Ovary (tissue), 9 donors: Measurements from ENCODE around the gene RUFY3. TPM values are rescaled to one million over a fixed set of nuclear protein-coding genes. Genes with fewer than 3 reads are reported as not detected.

Source experiments
- DNase-seq, 5 donors: peaks; one replicate each; pipeline ENCODE4 v3.0.0-alpha.2; 2019 to 2020
- H3K27ac ChIP-seq, 2 donors: fragments of 200-600 bp; one replicate each; pipeline versions ENCODE4 v1.5.1 to v1.8.0; 2019 to 2022
- H3K27me3 ChIP-seq: fragments of 200-600 bp; one replicate; pipeline ENCODE4 v1.8.0; 2022
- H3K36me3 ChIP-seq: fragments of 200-600 bp; sonication (generic); one replicate; pipeline ENCODE4 v1.5.1; 2019
- H3K4me1 ChIP-seq: one replicate; pipeline ENCODE4 v1.8.1; 2013; ENCODE audit warnings: mild to moderate bottlenecking, moderate library complexity; ENCODE audit not compliant: insufficient read depth
- H3K4me3 ChIP-seq: fragments of 200-600 bp; sonication (generic); one replicate; pipeline ENCODE4 v1.5.1; 2017
- H3K9me3 ChIP-seq, 2 donors: fragments of 200-600 bp in 1 of 2; sonication (generic) in 1 of 2; one replicate each; pipeline versions ENCODE4 v1.5.1 to v1.8.1; 2013 to 2019; ENCODE audit warnings: mild to moderate bottlenecking in 1 of 2, moderate library complexity in 1 of 2
- EP300 ChIP-seq: sonication (generic); formaldehyde crosslinking; IDR thresholded peaks from one replicate; pipeline ENCODE4 v1.6.1; 2017; ENCODE audit warnings: antibody characterized with exemption
- POLR2A ChIP-seq: fragments of 450-650 bp; IDR thresholded peaks from one replicate; pipeline ENCODE4 v1.6.1; 2017; ENCODE audit warnings: antibody characterized with exemption, mild to moderate bottlenecking, moderate library complexity
- WGBS, 3 donors: extraction: QIAGEN DNeasy Blood & Tissue Kit in 1 of 3; methylation state at CpG; one replicate each; pipeline versions ENCODE4 v1.1.5 to v1.1.7; 2013 to 2017; 5-methylcytosine and 5-hydroxymethylcytosine counted together
- intact Hi-C, 4 donors: fragments of 100-400 bp; cut with DNase I; formaldehyde crosslinking; loops; one replicate each; pipeline versions ENCODE4 v1.11.0 to v1.15.1; 2022 to 2023
- polyA plus RNA-seq, 2 donors: library from polyadenylated mRNA; stranded (reverse); fragments of 200-250 nt in 1 of 2; fragments of 350-450 nt in 1 of 2; fragmentation: Illumina TruSeq in 1 of 2; extraction: RNeasy Lipid Tissue Mini Kit (QIAGEN cat#74804) in 1 of 2; gene quantifications; one replicate each; pipeline ENCODE4 v1.2.3, GENCODE V29; 2013 to 2014
- total RNA-seq, 7 donors: library from RNA; depleted of rRNA in 2 of 7; stranded (reverse); fragments of >200 nt in 2 of 7; fragmentation: NEBNext Ultra II Directional in 3 of 7; extraction: Animal tissue kit (Norgen Biotek cat#: 25700) in 3 of 7; gene quantifications; one replicate each; pipeline versions ENCODE4 v1.1.0 to v1.2.4, GENCODE V29; 2016 to 2023
- TF ChIP-seq, protein P1 (sequence below), 3 donors: fragments of 450-650 bp in 2 of 3; fragments of 200-600 bp in 1 of 3; IDR thresholded peaks; one replicate each; pipeline versions ENCODE4 v1.5.1 to v1.8.0; 2016 to 2022; ENCODE audit warnings: antibody characterized with exemption in 3 of 3, mild to moderate bottlenecking in 1 of 3
- donor health status: DM: no; HTN: no; CAD: no; lungs with moderate emphysema.
- donor health status: DM: no; HTN: no; CAD: no.
- donor health status: Bipolar disorder and iron deficiency.
- donor health status: DM: yes; HTN: yes; CAD: no.
- donor health status: DM: no; HTN: no; CAD: no.
- donor health status: DM: yes; HTN: yes; CAD: no.

The RUFY3 gene
- total and polyA plus RNA-seq, 9 donors, result 35.2 to 84.0 (median 63.3) TPM

DNA sequence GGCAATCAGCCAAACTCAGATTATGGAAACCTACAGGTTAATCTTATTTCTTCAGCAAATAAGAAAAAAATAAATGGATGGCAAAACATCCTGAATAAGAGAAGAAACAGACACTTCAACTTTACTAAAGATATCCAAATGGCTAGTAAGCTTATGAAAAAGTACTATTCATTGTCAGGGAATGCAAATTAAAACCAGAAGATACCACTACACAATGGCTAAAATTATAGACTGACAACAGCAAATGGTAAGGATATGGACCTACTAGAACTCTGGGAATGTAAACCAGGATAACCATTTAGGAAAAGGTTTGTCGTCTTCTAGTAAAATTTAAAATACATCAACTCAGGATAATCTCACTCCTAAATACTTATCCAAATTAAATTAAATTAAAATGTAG is 93.6 kb downstream of the RUFY3 start:
- DNase-seq, result no peak
- TF ChIP-seq, protein P1, sequence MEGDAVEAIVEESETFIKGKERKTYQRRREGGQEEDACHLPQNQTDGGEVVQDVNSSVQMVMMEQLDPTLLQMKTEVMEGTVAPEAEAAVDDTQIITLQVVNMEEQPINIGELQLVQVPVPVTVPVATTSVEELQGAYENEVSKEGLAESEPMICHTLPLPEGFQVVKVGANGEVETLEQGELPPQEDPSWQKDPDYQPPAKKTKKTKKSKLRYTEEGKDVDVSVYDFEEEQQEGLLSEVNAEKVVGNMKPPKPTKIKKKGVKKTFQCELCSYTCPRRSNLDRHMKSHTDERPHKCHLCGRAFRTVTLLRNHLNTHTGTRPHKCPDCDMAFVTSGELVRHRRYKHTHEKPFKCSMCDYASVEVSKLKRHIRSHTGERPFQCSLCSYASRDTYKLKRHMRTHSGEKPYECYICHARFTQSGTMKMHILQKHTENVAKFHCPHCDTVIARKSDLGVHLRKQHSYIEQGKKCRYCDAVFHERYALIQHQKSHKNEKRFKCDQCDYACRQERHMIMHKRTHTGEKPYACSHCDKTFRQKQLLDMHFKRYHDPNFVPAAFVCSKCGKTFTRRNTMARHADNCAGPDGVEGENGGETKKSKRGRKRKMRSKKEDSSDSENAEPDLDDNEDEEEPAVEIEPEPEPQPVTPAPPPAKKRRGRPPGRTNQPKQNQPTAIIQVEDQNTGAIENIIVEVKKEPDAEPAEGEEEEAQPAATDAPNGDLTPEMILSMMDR (IDR thresholded peaks at IDR 0.05), result no peak
- no peak for TF ChIP-seq EP300
- TF ChIP-seq POLR2A, result no peak
- WGBS, 3 donors, result 81 to 90% (median 82%) methylated on average over 1 of the region's 1 CpG
- intact Hi-C loops, result no loop called here
- H3K27me3 ChIP-seq, result no peaks in the 10 kb centered on the region
- no peaks in the 10 kb centered on the region for H3K36me3 ChIP-seq
- H3K4me3 ChIP-seq, result no peak overlapping the region
- H3K27ac ChIP-seq, result no peak overlapping the region
- H3K4me1 ChIP-seq, result no peaks in the 10 kb centered on the region
- no peaks in the 10 kb centered on the region for H3K9me3 ChIP-seq

DNA sequence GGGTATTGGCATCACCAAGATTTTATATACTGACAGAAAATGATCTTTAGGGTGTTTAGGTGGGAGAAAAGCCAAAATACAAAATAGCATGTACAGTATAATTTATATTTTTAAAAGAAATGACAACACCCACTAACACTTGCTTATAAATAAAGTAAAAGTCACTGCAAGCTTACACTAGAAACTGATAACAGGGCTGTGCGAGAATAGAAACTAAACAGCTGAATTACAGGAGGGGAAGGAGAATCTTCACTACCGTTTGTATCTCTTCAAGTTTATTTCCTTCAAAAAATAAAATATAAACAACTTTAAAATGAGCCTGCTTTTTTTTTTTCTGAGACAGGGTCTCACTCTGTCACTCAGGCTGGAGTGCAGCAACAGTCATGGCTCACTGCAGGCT is 95.1 kb downstream of the RUFY3 start:
- no peaks in the 10 kb centered on the region for H3K4me1 ChIP-seq
- no peaks in the 10 kb centered on the region for H3K9me3 ChIP-seq
- no peak for DNase-seq
- H3K4me3 ChIP-seq, result no peak overlapping the region
- intact Hi-C loops, result no loop called here
- 19 to 36% (median 27%) methylated on average over 2 of the region's 2 CpGs for WGBS, 3 donors
- no peaks in the 10 kb centered on the region for H3K27me3 ChIP-seq
- H3K36me3 ChIP-seq, result no peaks in the 10 kb centered on the region
- no peak overlapping the region for H3K27ac ChIP-seq
- TF ChIP-seq POLR2A, result no peak
- TF ChIP-seq, protein P1 (IDR thresholded peaks at IDR 0.05), result no peak
- TF ChIP-seq EP300, result no peak

DNA sequence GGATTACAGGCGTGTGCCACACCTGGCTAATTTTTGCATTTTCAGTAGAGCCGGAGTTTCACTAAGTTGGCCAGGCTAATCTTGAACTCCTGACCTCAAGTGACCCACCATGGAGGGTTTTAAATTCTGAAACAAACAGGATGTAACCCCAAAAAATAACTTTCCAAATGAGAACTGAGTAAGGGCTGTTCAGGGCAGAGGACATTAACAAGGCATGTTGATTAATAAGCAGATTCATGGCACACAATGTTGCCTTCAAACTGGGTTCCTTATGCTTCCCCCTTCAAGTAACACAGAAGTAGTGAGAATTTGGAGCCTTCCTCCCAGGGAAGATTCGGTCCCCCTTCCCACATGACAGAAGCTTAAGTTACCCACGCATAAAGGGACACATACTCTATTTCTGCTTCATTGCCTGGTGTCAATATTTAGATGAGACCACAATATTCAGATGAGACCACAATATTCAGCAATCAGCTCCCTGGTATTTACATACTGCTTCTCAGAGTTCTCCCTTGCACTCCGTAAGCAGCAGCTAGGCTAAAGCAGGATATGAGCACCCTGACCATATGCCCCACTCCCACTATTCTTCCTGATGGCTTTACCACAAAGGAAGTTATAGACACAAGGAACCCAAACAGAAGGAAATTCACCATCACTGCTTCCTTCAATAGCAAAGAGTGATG is 96.5 kb downstream of the RUFY3 start:
- intact Hi-C loops, result no loop called here
- no peaks in the 10 kb centered on the region for H3K27me3 ChIP-seq
- no peak overlapping the region for H3K27ac ChIP-seq
- H3K4me3 ChIP-seq, result no peak overlapping the region
- H3K9me3 ChIP-seq, result no peaks in the 10 kb centered on the region
- WGBS, 3 donors, result 93 to 98% (median 94%) methylated on average over 5 of the region's 5 CpGs
- no peaks in the 10 kb centered on the region for H3K36me3 ChIP-seq
- TF ChIP-seq, protein P1 (IDR thresholded peaks at IDR 0.05), result no peak
- TF ChIP-seq POLR2A (no peak), EP300 (no peak)
- H3K4me1 ChIP-seq, result no peaks in the 10 kb centered on the region
- no peak for DNase-seq

DNA sequence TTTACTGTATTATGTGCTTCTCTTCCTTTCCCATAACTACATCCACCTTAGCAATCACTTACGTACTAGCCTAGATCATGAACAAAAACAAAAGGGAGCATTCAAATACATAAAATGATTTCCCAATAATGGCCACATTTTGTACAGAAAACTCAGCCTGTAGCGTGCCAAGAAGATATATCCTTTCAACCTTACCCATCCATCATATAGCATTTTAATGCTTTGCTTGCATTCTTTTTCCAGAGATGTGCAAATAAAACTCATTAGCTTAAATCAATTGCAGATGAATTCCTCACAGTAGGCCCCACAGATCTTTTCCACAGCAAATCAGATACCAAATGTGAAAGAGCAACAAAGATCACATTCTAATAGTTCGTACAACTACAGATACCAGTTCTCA is 97.2 kb downstream of the RUFY3 start:
- no peaks in the 10 kb centered on the region for H3K4me1 ChIP-seq
- WGBS, 3 donors, result 92 to 97% (median 94%) methylated on average over 3 of the region's 3 CpGs
- no peaks in the 10 kb centered on the region for H3K9me3 ChIP-seq
- no peak overlapping the region for H3K4me3 ChIP-seq
- intact Hi-C loops, result no loop called here
- no peak for DNase-seq
- H3K27me3 ChIP-seq, result no peaks in the 10 kb centered on the region
- H3K36me3 ChIP-seq, result no peaks in the 10 kb centered on the region
- TF ChIP-seq EP300, result no peak
- no peak for TF ChIP-seq POLR2A
- TF ChIP-seq, protein P1 (IDR thresholded peaks at IDR 0.05), result no peak
- H3K27ac ChIP-seq, result no peak overlapping the region
